Fibroblast of peridontal ligament (primary cell): Measurements from ENCODE around the gene CEP19.

Experiments used
- DNase-seq: peaks from one replicate; pipeline ENCODE4 v3.0.0-alpha.2; 2010; ENCODE audit errors: extremely low read depth

The CEP19 gene

GRCh38 chr3:196708467-196708866 is 3.6 kb downstream of the CEP19 start:
- no peak for DNase-seq

- DNase-seq: no peak
Measured at GRCh38 chr3:196707566-196707965, 4.5 kb downstream of the CEP19 start.

- DNase-seq: no peak
Measured at GRCh38 chr3:196706731-196707130, 5.3 kb downstream of the CEP19 start.

- DNase-seq: no peak
Measured at GRCh38 chr3:196706327-196706726, 5.7 kb downstream of the CEP19 start.

- no peak for DNase-seq
Measured at GRCh38 chr3:196700801-196701200, 11.2 kb downstream of the CEP19 start.

- no peak for DNase-seq
Measured at GRCh38 chr3:196699749-196700148, 12.3 kb downstream of the CEP19 start.

- DNase-seq: no peak
Measured at GRCh38 chr3:196697270-196697669, 14.8 kb downstream of the CEP19 start.

GRCh38 chr3:196695849-196696226 is 16.2 kb downstream of the CEP19 start:
- DNase-seq: no peak

GRCh38 chr3:196694941-196695848 is 16.9 kb downstream of the CEP19 start:
- DNase-seq: no peak

- peak; percentile 31 for DNase-seq
Measured at GRCh38 chr3:196694202-196694638, 17.8 kb downstream of the CEP19 start.

- DNase-seq: no peak
Measured at GRCh38 chr3:196691386-196691785, 20.7 kb downstream of the CEP19 start.

- DNase-seq: no peak
Measured at GRCh38 chr3:196689941-196690660, 21.9 kb downstream of the CEP19 start.

GRCh38 chr3:196688349-196688748 is 23.7 kb downstream of the CEP19 start:
- peak; percentile 80 for DNase-seq

- peak; percentile 33 for DNase-seq
Measured at GRCh38 chr3:196686436-196686835, 25.6 kb downstream of the CEP19 start.

GRCh38 chr3:196684548-196685407 is 27.3 kb downstream of the CEP19 start:
- peak; percentile 73 for DNase-seq

- no peak for DNase-seq
Measured at GRCh38 chr3:196677931-196678330, 34.1 kb downstream of the CEP19 start.

- DNase-seq: no peak
Measured at GRCh38 chr3:196677353-196677752, 34.7 kb downstream of the CEP19 start.

- no peak for DNase-seq
Measured at GRCh38 chr3:196673632-196674031, 38.4 kb downstream of the CEP19 start.

- no peak for DNase-seq
Measured at GRCh38 chr3:196670339-196670738, 41.7 kb downstream of the CEP19 start.

GRCh38 chr3:196667056-196667825 is 44.8 kb downstream of the CEP19 start:
- no peak for DNase-seq
